SK-MEL-5 (cell line): ENCODE measurements around the gene PIH1D2. TPM values are rescaled to one million over a fixed set of nuclear protein-coding genes. Genes with fewer than 3 reads are reported as not detected.

Experiments
- DNase-seq: peaks from one replicate; pipeline ENCODE4 v3.0.0-alpha.2; 2016; ENCODE audit warnings: low read depth, low spot score
- in situ Hi-C: cut with HindIII; loops from 2 replicates; pipeline ENCODE4 v1.10.0; 2016; ENCODE audit warnings: low sequenced_read_pairs, high pct_unique_total_duplicates, low pct_unique_long_range_greater_than_20kb
- small RNA-seq, 2 experiments: library from RNA; depleted of rRNA; stranded (forward); fragments of <200 nt; gene quantifications; one replicate each; pipeline ENCODE3, GENCODE V24; 2014
- total RNA-seq: library from RNA; depleted of rRNA; stranded (reverse); fragments of >200 nt; shearing (Covaris generic); gene quantifications from 2 replicates; pipeline ENCODE4 v1.2.3, GENCODE V29; 2014; rRNA removed

PIH1D2 gene
- total RNA-seq, 1 experiment from 2014 or later = 1.1 TPM

DNA sequence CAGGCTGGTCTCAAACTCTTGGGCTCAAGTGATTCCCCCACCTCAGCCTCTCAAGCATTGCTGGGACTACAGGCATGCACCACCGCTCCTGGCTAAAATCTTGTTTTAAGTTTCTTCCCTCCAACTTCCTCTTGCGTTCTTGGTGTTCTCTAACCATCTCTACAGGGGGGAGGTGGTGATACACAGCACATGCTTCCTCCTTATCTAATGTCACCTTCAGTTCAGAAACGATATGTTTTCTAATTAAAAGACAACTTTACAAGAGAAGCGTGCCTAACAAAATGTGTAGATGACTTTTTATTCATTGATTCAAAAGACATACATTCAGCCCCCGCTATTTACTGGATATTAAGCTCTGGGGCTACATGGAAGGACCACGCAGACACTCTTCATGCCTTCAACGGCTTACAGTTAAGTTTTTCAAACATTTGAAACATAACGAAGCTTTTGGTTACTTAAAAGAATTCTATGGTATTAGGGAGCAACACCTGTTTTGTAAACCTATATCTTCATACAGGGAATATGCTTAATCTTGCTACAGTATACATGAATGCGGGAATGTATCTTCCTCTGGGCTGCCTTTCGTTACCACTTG, 49.5 kb downstream of the PIH1D2 start:
- no peak for DNase-seq
- in situ Hi-C loops = no loop called here

- in situ Hi-C loops = no loop called here
- no peak for DNase-seq
Measured at GRCh38 chr11:112023104-112023503, 50.7 kb downstream of the PIH1D2 start.

- in situ Hi-C loops = no loop called here
- no peak for DNase-seq
Measured at GRCh38 chr11:112019066-112019465, 54.8 kb downstream of the PIH1D2 start.

Small RNAs within 50 kb of the gene (small RNA-seq; reads per million reads assigned to genes)
- gene AP000907.3 = 0 reads per million in 2 experiments
- gene RNU6-893P = 0 to 0.10 reads per million in 2 experiments

Other genes with a start within 250 kb of the PIH1D2 start
- 33.6 and 39.0 TPM in 2 replicates for gene ALG9, start 202.4 kb downstream of the PIH1D2 start, total RNA-seq
- 2.0 and 2.2 TPM in 2 replicates for gene FDXACB1, start 194.9 kb downstream of the PIH1D2 start, total RNA-seq
- gene CFAP68, start 194.5 kb downstream of the PIH1D2 start, total RNA-seq = 39.3 and 40.6 TPM in 2 replicates
- 5.0 and 9.9 TPM in 2 replicates for gene CRYAB, start 162.2 kb downstream of the PIH1D2 start, total RNA-seq
- not detected in 2 replicates for gene HSPB2, start 161.3 kb downstream of the PIH1D2 start, total RNA-seq
- gene C11orf52, start 155.1 kb downstream of the PIH1D2 start, total RNA-seq = not detected in 2 replicates
- 5.3 and 5.4 TPM in 2 replicates for gene DIXDC1, start 136.7 kb downstream of the PIH1D2 start, total RNA-seq
- 50.2 and 51.1 TPM in 2 replicates for gene DLAT, start 48.6 kb downstream of the PIH1D2 start, total RNA-seq
- 21.6 and 24.1 TPM in 2 replicates for gene NKAPD1, start 282 bp upstream of the PIH1D2 start, total RNA-seq
- 73.0 and 82.7 TPM in 2 replicates for gene TIMM8B, start 12.7 kb upstream of the PIH1D2 start, total RNA-seq
- gene SDHD, start 12.9 kb upstream of the PIH1D2 start, total RNA-seq = 169 and 200 TPM in 2 replicates
- gene IL18, start 90.1 kb upstream of the PIH1D2 start, total RNA-seq = 0.71 and 1.3 TPM in 2 replicates
- 0.43 and 0.48 TPM in 2 replicates for gene TEX12, start 93.4 kb upstream of the PIH1D2 start, total RNA-seq
- 0.37 and 1.4 TPM in 2 replicates for gene BCO2, start 101.5 kb upstream of the PIH1D2 start, total RNA-seq
- gene PTS, start 152.4 kb upstream of the PIH1D2 start, total RNA-seq = 46.1 and 59.4 TPM in 2 replicates
- not detected in 2 replicates for gene PLET1, start 186.8 kb upstream of the PIH1D2 start, total RNA-seq